ENCODE data around the gene C5.

DNA sequence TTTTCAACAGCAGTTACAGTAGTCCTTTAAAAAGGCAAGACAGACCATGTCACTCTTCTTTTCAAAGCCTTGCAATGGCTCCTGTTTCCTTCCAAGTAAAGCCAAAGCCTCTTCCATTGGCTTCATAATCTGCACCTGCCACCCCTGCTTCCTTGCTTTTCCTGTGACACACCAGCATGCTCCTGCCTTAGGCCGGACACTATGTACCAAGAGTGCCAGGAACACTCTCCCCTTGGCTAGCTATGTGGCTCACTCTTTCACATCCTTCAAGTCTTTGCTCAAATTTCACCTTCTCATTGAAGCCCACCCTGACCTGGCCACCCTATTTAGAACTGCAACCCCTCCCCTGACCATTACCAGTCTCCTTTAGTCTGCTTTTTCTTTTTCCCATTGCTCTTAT is 101.3 kb downstream of the C5 start:
- TF ChIP-seq, protein P1, sequence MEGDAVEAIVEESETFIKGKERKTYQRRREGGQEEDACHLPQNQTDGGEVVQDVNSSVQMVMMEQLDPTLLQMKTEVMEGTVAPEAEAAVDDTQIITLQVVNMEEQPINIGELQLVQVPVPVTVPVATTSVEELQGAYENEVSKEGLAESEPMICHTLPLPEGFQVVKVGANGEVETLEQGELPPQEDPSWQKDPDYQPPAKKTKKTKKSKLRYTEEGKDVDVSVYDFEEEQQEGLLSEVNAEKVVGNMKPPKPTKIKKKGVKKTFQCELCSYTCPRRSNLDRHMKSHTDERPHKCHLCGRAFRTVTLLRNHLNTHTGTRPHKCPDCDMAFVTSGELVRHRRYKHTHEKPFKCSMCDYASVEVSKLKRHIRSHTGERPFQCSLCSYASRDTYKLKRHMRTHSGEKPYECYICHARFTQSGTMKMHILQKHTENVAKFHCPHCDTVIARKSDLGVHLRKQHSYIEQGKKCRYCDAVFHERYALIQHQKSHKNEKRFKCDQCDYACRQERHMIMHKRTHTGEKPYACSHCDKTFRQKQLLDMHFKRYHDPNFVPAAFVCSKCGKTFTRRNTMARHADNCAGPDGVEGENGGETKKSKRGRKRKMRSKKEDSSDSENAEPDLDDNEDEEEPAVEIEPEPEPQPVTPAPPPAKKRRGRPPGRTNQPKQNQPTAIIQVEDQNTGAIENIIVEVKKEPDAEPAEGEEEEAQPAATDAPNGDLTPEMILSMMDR (IDR thresholded peaks at IDR 0.05): no peak
- no peak for TF ChIP-seq RFX5 (IDR thresholded peaks at IDR 0.05; ENCODE audit: low read length)

All from SK-N-SH (cell line).